ENCODE measurements around the gene PHKB.
"Not testable (repeated sequence)": the region's sequence is repeated elsewhere in the genome, so short reads cannot be mapped to it uniquely, and the experiment has no call there.

The PHKB gene

GRCh38 chr16:47465919-47466630, 4.9 kb downstream of the PHKB start:
- TF ChIP-seq CTCF (IDR thresholded peaks at IDR 0.05; ENCODE audit: low read depth, low read length, missing control alignments): no peak
- H3K27me3 ChIP-seq (replicated peaks): no peaks in the 10 kb centered on the region
- H3K27ac ChIP-seq: no peak overlapping the region
- DNase-seq: no peak
- no peaks in the 10 kb centered on the region for H3K36me3 ChIP-seq (replicated peaks)
- H3K4me3 ChIP-seq (ENCODE audit: low read depth, low read length): no peak overlapping the region
- in situ Hi-C loops (cut with HindIII; ENCODE audit: low pct_ligation_motif_present, low sequenced_read_pairs): no loop called here

- in situ Hi-C loops (cut with HindIII; ENCODE audit: low pct_ligation_motif_present, low sequenced_read_pairs): no loop called here
- no peaks in the 10 kb centered on the region for H3K27me3 ChIP-seq (replicated peaks)
- H3K27ac ChIP-seq: no peak overlapping the region
- DNase-seq: no peak
- H3K4me3 ChIP-seq (ENCODE audit: low read depth, low read length): no peak overlapping the region
- no peaks in the 10 kb centered on the region for H3K36me3 ChIP-seq (replicated peaks)
- no peak for TF ChIP-seq CTCF (IDR thresholded peaks at IDR 0.05; ENCODE audit: low read depth, low read length, missing control alignments)
These were observed 6.4 kb downstream of the PHKB start for GRCh38 chr16:47467501-47467900.

- H3K27me3 ChIP-seq (replicated peaks); H3K36me3 ChIP-seq (replicated peaks); in situ Hi-C loops (cut with HindIII; ENCODE audit: low pct_ligation_motif_present, low sequenced_read_pairs); H3K27ac ChIP-seq; DNase-seq; H3K4me3 ChIP-seq (ENCODE audit: low read depth, low read length): not testable (repeated sequence)
These were observed 7.0 kb downstream of the PHKB start for GRCh38 chr16:47468070-47468689.

GRCh38 chr16:47469227-47469626, 8.1 kb downstream of the PHKB start:
- no peak for TF ChIP-seq CTCF (IDR thresholded peaks at IDR 0.05; ENCODE audit: low read depth, low read length, missing control alignments)
- Histone ChIP-seq H3K4me3 (ENCODE audit: low read depth, low read length) (no peak overlapping the region), H3K27ac (no peak overlapping the region), H3K27me3 (replicated peaks) (no peaks in the 10 kb centered on the region), H3K36me3 (replicated peaks) (no peaks in the 10 kb centered on the region)
- in situ Hi-C loops (cut with HindIII; ENCODE audit: low pct_ligation_motif_present, low sequenced_read_pairs): no loop called here
- DNase-seq: no peak

- TF ChIP-seq CTCF (IDR thresholded peaks at IDR 0.05; ENCODE audit: low read depth, low read length, missing control alignments): no peak
- no peak for DNase-seq
- Histone ChIP-seq H3K27ac (no peak overlapping the region), H3K36me3 (replicated peaks) (no peaks in the 10 kb centered on the region), H3K4me3 (ENCODE audit: low read depth, low read length) (no peak overlapping the region), H3K27me3 (replicated peaks) (no peaks in the 10 kb centered on the region)
- in situ Hi-C loops (cut with HindIII; ENCODE audit: low pct_ligation_motif_present, low sequenced_read_pairs): no loop called here
These were observed 9.1 kb downstream of the PHKB start for GRCh38 chr16:47470211-47470610.

GRCh38 chr16:47470810-47471209, 9.7 kb downstream of the PHKB start:
- Histone ChIP-seq H3K36me3 (replicated peaks) (no peaks in the 10 kb centered on the region), H3K4me3 (ENCODE audit: low read depth, low read length) (no peak overlapping the region), H3K27ac (no peak overlapping the region), H3K27me3 (replicated peaks) (no peaks in the 10 kb centered on the region)
- no peak for DNase-seq
- in situ Hi-C loops (cut with HindIII; ENCODE audit: low pct_ligation_motif_present, low sequenced_read_pairs): no loop called here
- TF ChIP-seq CTCF (IDR thresholded peaks at IDR 0.05; ENCODE audit: low read depth, low read length, missing control alignments): no peak

GRCh38 chr16:47473004-47473403, 11.9 kb downstream of the PHKB start:
- H3K27ac ChIP-seq; in situ Hi-C loops (cut with HindIII; ENCODE audit: low pct_ligation_motif_present, low sequenced_read_pairs): not testable (repeated sequence)

More at GRCh38 chr16:47473004-47473403, 11.9 kb downstream of the PHKB start:
- not testable (repeated sequence) for H3K27me3 ChIP-seq (replicated peaks); H3K4me3 ChIP-seq (ENCODE audit: low read depth, low read length); DNase-seq; H3K36me3 ChIP-seq (replicated peaks)

Measured in brain microvascular endothelial cell (primary cell).